Stimulated activated CD8-positive, alpha-beta memory T cell treated with anti-CD3 and anti-CD28 coated beads, Interleukin-15, amount 100 ng/mL, for 24 hours (primary cell): ENCODE data around the gene CHRNA3.

Experiments
- DNase-seq: peaks from one replicate; pipeline ENCODE4 v3.0.0-alpha.2; 2020; ENCODE audit warnings: low read depth

CHRNA3 gene

DNA sequence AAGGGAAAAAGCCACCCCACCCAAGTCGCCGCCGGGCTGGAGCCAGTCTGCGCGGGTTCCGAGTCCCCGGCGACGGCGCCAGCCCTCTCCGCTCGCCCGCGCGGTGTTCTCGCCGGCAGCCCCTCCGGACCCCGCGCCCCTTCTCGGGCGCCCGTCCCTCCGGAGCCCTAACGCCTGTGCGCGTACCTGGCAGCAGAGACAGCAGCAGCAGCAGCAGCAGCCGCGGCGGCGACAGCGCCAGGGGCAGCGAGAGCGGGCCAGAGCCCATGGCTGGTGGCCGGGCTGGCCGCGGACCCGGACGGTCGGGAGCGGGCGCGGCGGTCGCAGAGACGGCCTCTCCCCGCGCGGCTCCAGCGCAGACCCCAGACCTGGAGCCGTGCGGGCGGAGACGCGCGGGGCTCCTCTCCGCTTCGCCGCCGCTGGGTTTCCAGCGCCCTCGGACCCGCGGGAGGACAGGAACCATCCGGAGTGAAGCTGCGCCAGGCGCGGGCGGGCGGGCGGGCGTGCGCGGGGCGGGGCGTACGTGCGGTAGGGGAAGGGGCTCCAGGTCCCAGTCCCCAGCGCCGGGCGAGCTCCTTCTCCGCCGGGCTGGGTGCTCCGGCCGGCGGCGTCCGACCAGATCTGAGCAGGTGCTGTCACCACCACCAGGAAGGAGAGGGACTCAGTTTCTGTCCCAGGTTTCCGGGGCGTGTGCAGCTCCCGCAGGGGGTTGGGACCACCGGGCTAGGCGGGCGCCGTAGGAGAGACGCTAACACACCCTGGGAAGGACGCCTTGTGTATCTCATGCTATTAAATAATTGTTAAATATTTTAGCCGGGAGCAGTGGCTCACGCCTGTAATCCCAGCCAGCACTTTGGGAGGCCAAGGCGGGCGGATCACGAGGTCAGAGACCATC, at the start of gene CHRNA3:
CHRNA3 (minus strand) TSS at position 470 of the 895 bp plus-strand sequence; CDS start at position 268, 202 bp downstream.
- no peak for DNase-seq

DNA sequence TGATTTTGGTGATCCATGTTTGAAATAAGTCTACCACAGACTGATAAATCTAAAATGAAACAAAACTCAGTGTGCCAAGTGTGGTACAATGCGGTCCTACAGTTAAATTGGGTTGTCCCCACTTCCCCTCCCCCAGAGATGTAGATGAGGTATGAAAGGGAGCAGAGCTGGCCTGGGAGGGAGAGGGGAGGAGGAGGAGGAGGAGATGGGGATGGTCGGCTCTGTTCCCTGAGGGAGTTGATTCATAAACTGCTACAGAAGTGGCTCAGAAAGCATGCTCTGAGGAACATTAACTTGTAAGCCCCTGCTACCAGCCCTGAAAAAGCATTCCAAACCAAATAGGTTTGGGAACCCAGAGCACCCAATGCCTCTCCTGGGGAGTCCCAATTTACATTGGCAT, 48.2 kb upstream of the CHRNA3 start:
- DNase-seq, result no peak

DNA sequence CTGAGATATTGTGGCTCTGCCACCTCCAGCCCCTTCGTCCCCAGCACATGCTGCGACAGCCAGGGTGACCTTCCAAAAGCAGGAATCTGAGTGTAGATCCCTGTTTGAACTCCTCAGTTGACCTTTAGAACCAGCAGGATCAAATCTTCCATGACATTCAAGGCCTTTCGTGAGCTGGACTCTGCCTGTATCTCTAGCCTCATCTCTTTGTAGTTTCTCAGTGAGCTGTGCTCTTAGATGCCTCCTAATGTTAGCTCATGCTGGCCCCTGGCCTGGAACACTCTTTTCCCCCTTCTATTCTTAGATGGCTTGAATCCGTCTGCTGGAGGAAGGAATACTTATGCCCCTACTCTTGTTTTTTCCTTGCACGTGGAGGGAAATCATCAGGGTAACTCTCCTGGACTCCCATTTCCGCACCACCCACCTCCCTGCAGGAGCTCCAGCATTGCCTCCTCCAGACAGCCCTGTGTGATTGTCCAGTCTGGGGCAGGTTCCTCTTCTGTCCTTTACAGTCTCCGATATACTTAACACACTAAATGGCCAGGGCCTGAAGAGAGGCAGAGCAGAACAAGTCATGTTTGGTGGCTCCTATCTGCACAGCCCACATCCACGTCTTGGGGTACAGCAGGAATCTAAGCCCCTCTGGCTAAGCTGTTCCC, 46.9 kb upstream of the CHRNA3 start:
- no peak for DNase-seq

DNA sequence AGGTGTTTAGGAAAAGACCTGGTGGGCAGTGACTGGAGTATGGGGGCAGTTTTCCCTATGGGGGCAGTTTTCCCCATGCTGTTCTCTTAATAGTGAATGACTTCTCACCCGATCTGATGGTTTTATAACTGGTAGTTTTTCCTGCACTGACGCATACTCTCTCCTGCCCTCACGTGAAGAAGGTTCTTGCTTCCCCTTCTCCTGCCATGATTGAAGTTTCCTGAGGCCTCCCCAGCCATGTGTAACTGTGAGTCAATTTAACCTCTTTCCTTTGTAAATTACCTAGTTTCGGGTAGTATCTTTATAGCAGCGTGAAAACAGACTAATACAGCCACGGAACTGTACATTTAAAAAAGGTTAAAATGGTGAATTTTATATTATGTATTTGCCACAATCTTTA, 45.2 kb upstream of the CHRNA3 start:
- no peak for DNase-seq

DNA sequence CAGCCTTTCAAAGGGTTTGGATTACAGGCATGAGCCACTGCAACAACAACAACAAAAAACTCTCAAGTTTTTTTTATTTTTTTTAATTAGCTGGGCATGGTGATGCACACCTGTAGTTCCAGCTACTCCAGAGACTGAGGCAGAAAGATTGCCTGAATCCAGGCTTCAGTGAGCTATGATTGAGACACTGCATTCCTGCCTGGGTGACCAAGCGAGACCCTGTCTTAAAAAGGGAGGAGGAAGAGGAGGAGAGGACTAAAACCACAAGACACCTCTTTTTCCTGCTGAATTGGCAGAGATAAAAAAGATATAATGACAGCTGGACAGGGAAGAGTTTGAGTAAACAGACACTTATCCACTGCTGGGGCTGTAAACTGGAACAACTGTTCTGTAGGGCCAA, 42.9 kb upstream of the CHRNA3 start:
- DNase-seq, result no peak

DNA sequence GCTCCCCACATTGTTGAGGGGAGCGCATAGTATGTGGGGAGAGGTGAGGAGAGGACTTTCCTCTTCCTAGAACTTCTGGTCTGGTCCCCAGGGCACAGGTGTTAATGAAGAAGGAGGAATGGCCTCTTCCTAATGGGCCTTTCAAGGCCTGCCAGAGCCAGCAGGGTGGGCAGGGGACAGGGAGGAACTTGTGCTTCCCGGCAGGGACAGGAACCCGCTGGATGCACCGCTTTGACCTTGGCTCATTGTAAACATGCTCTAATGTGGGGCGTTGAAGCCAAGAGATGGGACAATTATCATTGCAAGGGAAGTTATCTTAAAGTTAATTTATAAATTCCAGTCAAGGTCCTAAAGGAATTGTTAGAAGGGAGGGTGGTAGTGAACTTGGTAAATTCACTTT, 41.2 kb upstream of the CHRNA3 start:
- DNase-seq, result no peak

DNA sequence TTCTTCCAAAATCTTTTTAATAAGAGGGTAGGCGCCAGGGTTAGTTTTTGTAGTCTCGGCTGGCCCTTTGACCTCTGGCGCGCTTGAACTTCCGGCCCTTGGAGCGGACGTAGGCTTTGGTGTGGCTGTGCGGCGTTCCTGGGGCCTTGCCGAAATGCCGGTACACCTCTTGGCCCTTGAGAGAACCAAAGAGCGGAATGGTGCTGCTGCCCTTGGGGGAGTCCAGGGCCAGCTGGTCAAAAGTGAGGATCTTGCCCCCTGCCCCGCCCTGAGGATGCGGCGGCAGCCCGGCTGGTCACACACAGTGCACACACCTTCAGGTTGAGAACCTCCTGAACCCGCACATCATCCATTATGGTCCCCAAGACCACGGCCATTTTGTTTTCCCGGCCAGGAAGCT, 40.2 kb upstream of the CHRNA3 start:
- no peak for DNase-seq

DNA sequence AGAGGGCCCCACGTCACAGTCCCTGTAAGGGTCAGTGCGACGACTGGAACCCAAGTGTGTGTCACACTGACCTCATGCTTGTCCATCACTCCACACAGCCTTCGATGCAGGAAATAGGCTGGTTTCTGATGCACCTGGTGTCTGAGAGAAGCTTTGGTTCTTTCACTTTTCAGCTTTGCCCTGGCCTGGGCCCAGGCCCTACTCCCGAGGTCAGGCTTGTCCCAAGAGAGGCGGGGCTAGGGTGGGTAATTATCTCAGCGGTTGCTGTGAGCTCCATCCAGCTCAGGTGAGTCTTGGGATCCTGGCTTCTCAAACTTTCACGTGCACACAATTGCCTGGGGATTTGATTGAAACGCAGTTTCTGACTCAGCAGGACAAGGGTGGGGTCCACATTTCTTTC, 39.8 kb upstream of the CHRNA3 start:
- DNase-seq, result no peak

DNA sequence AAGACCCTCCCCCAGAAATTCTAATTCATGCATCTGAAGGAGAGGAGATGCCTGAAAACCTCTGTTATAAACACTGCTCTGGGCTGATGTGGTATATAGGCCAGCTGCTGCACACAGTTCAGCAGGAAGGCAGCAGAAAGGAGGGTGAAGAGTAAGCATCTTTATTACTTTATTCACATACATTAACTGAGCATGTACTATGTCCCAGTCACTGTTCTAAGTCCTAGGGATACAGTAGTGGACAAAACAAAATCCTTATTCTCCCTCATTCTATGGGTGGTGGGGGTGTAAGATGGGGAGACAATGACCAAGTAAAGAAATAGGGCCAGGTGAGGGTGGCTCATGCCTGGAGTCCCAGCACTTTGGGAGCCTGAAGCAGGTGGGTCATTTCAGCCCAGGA, 38.0 kb upstream of the CHRNA3 start:
- no peak for DNase-seq

DNA sequence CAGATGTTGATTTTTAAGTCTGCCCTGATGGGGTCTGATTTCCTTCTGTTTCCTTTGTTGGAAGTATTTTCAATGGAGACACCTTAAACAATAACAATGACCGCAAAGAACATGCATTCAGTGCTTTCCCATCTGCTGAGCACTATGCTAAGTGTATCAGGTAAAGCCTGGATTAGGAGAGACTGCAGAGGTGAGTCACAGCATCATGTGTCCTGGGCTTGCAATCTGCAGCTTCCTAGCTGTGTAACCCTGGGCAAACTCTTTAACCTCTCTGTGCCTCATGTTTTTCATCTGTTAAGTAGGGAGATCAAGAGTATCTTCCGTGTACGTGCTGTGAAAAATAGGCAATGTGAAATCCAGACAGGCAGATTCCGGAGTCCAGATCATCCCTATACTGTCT, 33.5 kb upstream of the CHRNA3 start:
- DNase-seq, result no peak

DNA sequence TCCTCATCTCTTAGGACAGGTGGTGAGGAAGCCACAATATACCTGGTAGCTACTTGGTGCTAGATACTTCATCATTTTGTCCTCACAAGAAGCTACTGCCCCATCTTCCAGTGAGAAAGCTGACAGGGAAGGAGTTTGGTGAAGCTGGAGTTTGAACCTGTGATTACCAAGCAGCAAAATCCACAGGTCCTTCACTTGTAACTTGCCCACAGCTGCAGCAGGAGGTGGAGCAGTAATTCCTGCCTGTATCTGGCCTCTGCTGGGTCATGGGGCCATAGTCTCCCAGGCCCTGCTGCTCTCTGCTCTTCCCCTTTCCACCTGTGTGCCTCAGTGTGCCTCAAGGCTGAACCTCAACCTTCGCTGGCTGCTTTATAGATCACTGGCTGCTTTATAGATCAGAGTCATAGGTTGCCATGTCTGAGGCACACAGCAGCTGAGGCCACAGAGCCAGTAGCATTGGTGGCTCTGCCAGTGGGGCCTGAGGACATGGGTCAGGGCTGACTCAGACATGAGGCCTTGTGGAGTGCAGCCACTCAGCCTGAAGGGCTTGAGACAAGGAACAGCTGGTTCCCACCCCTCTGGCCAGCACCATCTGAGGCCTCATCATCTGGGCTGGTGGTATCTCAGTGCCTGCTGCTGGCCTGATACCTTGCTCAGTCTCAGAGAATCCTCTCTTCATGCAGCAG, 31.3 kb upstream of the CHRNA3 start:
- no peak for DNase-seq

DNA sequence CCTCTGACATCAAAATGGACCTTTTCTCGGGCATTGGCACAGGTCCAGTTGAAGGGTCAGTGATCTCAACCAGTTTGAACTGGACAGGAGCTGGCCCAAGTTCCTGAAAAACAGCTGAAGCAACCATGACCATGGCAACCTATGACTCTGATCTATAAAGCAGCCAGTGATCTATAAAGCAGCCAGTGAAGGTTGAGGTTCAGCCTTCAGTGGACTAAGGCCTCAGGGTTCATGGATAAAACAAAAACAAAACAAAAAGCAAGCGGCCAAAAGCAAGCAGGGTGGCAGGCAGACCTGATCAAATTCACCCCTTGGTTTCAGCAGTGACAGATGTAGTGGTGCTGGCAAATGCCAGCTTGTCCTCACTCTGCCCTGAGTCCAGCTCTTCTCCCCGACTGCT, 30.2 kb upstream of the CHRNA3 start:
- no peak for DNase-seq

DNA sequence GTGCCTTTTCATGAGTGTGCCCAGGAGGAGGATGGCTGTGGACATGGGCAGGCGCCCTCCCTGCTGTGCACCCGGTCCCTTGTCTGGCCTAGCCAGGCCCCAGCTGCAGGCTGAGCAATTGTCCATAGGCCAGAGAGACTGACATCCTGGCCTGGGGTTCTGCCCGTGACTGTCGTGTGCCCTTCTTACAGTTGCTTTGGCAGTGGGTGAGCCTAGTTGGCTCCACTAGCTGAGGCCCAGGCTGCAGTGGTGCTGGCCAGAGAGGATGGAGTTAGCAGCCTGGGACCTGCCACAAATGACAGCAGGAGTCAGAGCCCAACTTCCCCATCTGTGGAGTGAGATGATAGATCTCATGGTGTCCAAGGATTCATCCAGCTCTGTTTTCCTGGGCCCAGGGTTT, 29.2 kb upstream of the CHRNA3 start:
- DNase-seq, result no peak

DNA sequence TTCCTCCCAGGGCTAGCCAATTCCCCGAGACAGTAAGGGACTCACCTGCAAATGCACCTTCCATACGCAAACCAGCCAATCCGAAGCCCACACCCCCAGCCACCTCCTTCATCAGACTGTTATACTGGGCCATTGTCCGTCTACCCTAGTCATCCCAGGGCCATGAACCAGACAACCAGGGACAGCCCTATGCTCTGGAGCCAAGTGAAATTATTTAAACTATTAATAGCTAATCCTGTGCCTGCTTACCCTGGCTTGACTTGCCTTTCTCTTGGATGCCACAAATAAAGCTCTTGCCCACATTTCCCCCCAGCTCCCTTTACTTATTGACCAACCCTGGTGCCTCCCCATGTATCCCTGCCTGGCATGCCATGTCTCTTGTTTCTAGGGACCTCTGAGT, 24.2 kb upstream of the CHRNA3 start:
- no peak for DNase-seq

DNA sequence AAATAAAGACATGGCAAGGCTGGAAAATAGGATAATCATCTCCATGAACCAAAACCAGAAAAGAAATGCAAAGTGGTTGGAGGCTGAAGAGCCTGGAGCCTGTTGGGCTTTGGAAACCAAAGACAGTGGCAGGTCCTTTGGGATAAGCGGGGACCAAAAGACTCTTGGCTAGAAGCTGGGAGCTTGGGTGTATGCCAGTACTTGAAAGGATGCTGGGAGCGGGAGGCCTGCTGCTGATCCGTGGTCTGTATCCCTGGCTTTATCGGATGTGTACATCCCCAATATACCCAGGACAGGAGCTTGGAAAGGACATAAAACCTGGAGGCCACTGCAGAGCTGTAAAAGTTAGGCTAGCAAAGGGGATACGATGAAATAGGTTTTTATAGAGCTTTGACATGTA, 21.5 kb upstream of the CHRNA3 start:
- DNase-seq, result no peak

DNA sequence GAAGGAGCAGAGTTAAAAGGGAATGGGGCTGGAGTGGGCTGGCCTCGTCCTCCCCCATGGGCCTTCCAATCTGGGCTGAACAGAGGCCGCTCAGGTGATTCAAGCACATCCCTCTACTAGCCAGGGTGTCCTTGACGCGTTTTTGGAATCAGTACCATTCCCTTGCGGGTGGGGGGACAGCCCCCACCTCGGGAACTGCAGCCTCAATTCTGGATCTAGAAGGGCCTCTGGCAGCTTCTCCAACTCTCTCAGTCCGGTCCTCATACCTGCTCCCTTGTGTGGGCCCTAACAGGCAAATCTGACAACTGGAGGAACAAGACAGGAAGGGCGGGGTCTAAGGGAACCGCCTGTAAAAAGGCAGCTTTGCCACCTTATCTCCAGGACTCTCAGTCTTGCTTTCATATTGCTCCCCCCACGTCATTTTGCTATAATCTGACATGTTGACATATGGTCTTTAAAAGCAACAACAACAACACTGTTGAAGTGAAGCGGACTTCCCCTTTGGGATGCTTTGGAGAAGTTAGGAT, 21.0 kb upstream of the CHRNA3 start:
- DNase-seq, result no peak

DNA sequence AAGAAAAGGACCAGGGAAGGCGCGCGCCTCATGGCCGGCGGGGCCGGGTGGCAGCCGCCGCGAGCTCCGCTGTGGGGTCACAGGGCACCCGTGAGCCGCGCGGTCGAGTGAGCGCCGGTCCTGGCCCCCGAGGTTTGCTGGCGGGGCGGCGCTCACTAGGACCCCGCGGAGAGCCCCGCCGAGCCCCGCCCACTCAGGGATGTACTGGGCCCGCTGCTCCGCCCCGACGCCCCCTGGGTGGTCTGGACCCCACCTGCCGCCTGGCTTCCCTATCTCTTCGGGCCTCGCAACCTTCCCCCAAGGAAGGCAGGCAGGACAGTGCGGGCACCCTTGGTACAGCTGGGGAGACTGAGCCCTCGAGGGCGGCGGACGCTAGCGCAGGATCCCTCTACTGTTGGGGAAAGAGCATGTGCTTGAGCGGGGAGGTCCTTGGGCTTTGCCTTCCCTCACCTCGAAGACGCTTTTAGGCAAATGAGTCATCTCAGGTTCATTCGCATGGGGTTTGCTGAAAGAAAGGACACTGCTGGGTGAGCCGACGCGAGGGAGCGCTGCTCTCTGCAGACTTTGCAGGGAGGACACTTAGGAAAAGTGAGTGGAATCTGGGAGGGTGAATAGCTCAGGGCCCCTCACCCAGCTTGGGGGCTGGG, 20.4 kb upstream of the CHRNA3 start, which contains the start of gene CHRNB4:
CHRNB4 (minus strand) TSS at position 109 of the 647 bp plus-strand sequence; CDS start at position 32, 77 bp downstream.
- no peak for DNase-seq

DNA sequence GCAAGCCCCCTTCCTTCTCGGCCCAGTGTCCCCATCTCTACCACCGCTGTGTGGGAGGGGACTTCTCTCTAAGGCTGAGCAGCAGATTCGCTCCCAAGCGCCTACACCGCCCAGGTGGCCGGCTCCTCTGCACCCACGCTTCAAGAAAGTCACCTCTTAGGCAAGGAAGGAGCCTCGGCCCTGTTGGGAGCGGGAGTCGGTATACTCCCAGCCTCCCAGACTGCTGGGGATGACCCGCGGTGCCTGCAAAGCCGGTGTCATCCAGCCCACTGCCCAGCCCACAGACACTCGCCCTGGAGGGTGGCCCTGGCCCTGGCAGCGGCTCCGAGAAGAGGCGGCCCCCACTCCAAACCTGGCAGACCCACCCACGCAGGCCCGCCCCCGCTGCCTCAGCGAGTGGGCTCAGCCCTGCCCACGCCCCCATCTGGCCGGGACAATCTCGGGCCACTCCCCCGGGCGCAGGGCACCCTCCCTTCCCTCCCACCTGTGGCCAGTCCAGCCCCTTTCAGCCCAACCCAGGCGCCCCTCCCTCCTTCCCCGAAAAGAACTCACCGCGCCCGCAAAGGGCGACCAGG, 19.8 kb upstream of the CHRNA3 start:
- no peak for DNase-seq

DNA sequence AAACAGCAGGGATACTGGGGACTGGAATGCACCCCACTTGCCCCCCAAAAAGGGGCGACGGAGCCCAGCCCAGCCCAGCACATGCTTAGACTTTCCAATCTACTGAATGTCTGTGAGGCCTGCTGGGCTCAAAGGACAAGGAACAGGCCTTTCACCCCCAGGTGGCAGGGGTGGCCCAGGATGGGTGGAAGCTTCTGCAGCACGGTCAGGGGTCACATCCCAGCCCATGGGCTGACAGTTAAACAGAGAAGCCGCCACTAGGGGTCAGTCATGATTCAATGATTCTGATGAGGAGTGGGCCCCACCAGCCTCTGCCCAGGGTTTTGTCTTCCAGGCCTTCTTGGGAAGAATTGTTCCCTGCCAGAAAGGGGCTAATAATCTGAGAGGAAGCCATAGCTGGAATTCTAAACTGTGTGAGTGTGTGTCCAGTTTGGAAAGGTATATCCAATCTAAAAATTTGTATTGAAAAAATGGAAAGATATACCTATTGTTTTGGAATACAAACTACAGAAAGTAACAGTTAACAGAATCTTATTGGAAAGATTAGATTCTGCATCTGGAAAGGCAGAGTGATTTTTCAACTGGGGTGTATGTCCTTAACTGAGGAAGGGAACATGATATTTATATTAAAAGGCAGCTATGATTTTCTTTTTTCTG, 18.0 kb upstream of the CHRNA3 start:
- no peak for DNase-seq

DNA sequence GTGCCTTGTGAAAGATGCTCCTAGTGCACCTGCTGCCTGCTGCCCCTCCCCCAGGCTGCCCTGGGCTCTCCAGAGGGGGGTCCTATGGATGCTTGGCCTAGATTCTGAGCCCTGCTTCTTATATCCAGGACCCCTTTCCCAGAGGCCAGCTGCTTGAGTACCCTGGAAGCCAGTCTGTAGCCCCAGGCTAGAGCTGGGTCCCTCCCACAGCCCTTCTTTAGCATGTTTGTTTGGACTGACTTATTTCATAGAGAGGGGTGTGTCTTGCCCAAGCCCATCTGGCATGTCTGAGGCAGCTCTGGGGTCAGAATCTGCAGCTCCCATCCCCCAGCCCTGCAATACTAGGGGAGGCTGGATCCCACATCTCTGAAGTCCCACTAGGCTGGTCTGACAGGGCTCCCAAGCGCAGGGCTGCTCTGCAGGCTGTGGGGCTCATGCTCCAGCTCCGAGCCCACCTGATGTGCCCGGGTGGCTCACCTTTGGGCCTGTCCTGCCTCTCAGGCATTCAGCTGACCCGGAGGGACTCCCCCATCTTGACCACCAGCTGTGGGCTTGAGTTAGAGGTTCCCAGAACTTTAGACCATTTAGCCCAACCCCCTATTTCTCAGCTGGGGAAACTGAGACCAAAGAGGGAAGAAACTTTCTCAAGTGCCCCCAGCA, 17.1 kb upstream of the CHRNA3 start:
- no peak for DNase-seq
